K562 (cell line): ENCODE data around the gene DIP2C.

ENCODE experiments used
- ELF2 ChIP-seq: fragments of 250-450 bp; sonication (Bioruptor Pico); IDR thresholded peaks from 2 replicates; pipeline ENCODE4 v1.5.0; 2021; ENCODE audit warnings: mild to moderate bottlenecking
- THRAP3 ChIP-seq: fragments of 450-650 bp; IDR thresholded peaks from 2 replicates; pipeline ENCODE4 v1.6.1; 2016; ENCODE audit warnings: mild to moderate bottlenecking, inconsistent platforms, borderline replicate concordance

DNA sequence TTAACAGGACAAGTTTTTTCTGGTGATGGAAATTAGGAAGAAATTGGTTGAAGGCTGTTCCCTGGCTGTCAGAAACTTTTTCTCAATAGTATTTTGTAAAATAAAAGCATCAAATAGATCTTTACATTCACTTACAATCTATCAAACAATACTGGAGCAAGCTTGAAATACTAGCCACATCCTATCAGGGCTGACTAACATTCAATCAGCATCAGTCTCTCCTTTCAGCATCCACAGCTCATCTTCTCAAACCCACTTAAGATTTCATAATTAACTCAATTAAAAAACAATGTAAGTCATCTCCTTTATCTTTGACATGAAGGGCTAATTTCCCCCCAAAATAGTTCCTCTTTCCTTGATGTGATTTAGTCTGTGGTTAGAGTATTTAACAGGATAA, 80.2 kb downstream of the DIP2C start:
- TF ChIP-seq ELF2 (CRISPR knock-in tag): no peak
- no peak for TF ChIP-seq THRAP3
